Stimulated activated CD4-positive, alpha-beta T cell treated with anti-CD3 and anti-CD28 coated beads, Interleukin-12 subunit alpha, Interleukin-12 subunit beta, amount 100 ng/mL, for 4 hours (primary cell): ENCODE results near the gene TGFBR3L.

Experiments used
- DNase-seq: peaks from one replicate; pipeline ENCODE4 v3.0.0-alpha.2; 2020

TGFBR3L gene

DNA sequence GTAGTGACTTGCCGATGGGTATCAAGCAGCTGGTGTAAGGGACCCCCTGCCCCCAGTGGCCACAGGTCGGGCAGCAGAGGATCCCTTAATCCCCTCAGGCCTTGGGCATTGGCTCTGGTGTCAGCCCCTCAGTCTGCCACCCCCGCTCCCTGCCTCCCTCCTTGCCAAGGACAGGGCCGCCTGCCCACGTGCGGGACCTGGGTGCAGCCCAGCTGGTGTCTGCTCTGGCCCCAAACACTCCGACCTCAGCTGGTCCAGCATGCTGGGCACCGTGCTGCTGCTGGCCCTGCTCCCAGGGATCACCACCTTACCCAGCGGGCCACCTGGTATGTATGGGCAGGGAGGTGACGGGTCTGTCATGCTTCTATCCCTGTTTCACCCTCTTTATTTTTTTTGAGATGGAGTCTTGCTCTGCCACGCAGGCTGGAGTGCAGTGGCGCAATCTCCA, at the start of gene TGFBR3L:
Gene TGFBR3L, plus strand, starts transcription at position 233 of the 448 bp plus-strand sequence.
- no peak for DNase-seq

DNA sequence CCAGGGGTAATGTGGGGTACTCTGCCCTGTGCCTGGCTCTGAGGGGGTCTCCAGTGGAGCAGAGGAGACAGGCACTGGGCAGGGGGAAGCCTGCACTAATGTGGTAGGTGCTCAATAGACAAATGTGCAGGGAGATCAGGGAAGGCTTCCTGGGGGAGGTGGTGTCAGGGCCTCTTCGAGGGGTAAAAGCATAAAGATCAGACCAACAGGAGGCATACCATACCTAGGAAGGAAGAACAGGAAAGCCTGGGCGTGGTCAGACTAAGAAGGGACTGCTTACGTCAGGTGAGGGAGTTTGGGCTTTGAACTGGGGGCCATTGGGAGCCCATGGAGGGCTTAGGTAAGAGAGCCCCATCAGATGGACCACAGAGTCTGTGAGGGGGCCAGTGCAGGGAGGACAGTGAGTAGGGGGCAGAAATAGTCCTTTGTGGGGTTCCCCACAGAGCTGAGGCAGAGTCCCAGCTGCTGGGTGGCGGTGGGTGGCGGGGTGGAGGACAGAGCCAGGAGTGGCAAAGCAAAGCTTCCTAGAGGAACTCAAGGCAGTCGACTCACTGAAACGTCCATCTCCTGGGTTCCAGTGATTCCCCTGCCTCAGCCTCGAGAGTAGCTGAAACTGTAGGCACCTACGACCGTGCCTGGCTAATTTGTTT, 49.2 kb upstream of the TGFBR3L start:
- DNase-seq = no peak

DNA sequence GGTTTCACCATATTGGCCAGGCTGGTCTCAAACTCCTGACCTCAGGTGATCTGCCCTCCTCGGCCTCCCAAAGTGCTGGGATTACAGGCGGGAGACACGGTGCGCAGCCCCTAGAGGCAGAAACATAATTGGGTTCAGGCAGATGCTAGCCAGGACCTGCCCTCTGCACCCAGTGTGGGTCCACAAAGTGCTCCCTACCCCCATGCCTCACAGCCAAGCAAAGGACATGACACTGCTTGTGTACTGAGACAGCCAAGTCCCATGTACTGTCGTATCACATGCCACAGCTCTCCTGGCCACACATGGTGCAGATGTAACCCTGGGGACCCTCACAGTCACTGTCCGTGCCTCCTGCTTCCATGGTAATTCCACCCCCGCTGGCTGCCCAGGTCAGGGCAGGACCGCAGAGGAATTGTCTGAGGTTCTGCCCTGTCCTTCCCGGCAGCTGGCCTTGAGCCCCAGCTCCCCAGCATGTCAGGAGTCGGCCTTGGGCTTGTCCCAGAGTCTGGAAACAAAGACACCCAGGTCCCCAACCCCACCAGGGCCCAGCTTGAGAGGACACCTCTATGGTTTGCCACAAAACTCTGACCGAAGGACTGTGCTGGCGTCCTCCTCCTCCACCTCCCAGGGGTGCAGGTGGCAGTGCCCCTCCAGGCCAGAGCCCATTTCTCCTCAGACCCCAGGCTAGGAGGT, 48.1 kb upstream of the TGFBR3L start:
- DNase-seq = no peak

DNA sequence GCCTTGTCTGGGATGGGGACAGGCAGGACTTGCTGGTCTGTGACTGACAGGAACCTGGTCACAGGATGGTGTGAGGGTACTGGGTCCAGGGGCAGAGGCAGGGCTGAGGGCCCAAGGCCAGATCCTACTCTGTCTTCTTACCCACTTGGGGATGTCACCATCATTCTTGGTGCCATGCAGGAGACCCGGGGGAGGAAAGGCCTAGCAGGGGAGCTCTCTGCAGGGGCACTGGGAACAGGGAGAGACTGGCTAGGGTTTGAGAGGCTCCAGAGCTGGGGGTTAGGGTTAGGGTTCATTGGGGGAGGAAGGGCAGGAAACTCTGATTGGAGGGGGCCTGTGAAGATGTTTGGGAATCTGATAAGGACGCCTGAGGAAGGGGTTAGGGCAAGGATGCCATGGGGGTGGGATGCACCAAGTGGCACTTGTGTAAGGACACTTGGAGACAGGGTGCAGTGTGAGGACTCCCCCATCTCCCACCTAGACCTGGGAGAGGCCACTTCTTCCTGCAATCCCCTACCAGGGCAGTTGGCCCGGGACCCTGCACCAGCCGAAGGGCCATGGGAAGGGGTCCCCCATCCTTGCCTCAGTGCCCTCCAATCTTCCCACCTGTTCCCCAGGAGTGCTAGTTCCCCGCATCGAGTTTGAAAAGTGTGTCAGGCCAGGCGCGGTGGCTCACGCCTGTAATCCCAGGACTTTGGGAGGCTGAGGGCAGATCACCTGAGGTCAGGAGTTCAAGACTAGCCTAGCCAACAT, 47.4 kb upstream of the TGFBR3L start:
- no peak for DNase-seq

DNA sequence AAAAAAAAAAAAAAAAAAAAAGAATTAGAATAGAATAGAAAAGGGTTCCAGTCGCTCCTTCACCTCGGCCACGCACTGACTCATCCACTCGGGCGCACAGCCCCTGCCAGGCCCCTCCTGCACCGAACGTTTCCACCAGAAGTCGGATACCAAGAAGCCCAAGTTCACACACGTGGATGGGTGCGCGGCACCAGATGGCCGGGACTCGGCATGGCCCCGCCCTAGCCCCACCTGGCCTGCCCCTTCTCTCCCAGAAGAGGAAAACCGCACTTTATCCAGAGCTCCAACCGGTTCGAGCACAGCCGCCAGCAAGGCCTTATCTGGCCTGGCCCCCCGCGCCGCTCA, 46.3 kb upstream of the TGFBR3L start:
- no peak for DNase-seq

DNA sequence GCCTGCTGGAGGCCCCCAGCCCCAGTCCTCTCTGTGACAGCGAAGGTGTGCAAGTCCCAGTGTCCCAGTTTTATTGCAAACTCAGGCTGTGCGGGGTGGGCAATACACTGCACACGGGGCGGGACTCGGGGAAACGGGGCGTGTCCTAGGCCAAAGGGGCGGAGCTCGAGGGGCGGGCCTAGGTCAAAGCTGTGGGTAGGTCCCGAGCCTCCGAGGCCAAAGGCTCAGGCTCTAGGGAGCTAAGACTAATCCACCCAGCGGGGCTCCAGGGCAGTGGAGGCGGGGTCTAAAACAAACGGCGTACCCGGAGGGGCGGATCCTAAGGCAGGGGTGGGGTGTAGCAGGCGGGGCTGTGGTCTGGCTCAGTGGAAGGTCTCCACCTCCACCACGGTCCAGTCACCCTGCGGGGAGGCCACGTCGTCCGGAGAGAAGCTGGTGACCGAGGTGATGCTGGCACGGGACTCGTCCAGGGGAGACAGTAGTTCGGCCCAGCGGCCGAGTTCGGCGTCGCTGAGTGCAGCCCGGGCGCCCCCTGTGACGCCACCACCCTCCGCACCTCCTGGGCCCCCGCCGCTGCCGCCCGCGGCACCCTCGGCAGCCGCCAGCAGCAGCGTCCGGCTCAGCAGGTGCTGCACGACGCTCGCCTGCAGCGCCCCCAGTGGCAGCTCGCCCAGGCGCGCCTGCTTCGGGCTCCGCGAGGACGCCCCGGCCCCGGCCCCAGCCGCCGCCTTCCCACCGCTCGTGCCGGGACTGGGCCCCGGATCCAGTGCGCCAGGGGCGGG, 45.8 kb upstream of the TGFBR3L start:
- DNase-seq = peak; percentile 81

DNA sequence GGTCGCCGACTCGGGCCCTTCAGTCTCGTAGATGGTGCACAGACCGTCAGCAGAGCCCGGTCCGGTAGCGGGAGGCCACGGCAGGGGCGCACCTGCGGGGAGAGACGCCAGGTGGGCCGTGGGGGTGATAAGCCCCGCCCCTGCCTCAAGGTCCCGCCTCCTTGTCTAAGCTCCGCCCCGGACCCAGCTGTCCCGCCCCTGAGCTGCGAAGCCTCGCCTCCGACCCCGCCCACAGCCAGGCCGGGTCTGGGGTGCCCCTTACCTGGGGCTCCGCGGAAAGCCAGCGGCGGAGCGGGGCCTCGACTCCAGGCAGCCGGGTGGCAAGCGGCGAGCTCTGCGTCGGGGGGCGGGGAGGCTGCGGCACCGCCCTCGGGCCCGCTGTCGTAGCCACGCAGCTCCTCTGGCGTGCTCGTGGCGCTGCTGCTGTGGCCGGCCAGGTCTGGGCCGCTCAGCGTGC, 45.1 kb upstream of the TGFBR3L start:
- peak; percentile 79 for DNase-seq

GRCh38 chr19:7869910-7870511, 44.6 kb upstream of the TGFBR3L start:
- peak; percentile 45 for DNase-seq

- DNase-seq = no peak
These were observed 43.8 kb upstream of the TGFBR3L start for GRCh38 chr19:7870571-7871436.

DNA sequence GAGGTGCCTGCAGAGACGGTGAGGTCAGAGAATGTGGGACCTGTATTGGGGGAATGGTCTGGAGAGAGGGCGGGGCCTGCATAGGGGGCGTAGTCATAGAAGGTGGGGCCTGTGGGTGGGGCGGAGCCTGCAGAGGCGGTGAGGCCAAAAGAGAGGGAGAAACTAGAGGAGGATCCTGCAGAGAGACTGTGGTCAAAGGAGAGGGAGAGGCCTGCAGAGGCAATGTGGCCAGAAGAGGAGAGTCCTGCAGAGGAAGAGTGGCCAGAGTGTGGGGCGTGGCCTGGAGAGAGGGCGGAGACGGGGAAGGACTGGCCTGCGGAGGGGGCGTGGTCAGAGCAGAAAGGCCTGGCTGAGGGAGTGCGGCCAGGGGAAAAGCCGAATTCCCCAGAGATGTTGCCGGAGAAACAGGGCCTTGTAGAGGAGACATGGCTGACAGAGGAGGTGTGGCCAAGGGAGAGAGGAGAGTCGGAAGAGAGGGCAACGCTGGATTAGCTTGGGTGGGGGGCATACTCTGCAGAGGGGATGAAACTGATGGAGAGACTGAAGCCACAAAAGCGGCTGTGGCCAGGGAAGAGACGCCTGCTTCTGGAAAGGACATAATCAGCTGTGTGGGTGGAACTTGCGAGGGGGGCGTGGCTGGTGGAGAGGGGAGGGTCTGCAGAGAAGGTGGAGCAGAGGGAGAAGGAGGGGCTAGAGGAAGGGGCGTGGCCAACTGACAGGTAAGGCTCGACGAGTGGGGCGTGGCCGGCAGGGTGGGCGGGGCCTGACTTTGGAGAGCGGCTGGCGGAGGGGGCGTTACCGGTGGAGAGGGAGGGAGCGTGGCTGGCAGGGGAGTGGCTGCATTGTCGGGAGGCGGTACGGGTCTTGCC, 43.0 kb upstream of the TGFBR3L start:
- peak; percentile 69 for DNase-seq

DNA sequence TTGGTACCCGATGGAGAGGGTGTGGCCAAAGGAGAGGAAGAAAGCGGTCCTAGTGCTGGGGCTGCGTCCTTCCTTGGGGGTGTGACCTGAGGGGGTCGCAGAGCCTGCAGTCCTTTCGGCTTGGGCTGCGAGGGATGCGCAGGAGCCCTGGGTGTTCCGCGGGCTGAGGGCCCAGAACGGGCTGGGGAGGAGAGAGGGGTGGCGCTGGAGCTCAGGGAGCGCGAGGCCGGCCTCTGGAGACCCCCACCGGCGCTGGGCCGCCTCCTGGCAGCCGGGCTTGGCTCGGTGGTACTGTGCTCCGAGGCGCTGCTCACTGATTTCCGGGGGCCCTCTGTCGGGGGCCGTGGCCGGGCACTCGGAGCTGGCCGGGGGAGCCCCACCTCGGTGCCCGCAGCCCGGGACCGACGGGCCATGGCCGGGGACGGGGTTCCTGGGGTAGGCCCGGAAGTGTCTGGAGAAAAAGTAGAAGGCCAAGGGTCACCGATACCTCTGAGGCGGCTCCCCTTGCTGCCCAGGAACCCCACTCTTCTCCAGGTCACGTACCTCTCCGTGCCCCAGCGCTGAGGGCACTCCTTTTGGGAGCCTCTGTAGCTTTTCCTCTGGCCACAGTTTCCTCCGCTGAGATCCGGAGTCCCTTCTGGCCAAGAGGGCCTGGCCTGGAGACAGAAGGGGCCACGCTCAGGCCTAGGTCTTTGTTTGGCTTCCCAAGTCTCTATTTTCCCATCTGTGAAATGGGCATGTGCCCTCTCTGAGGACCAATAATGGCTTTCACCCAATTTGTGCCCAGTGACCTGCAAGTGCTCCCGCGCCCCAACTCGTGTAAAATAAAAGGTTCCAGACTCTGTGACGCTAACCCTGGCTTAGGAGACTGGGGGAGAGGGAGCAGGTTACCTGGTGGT, 42.1 kb upstream of the TGFBR3L start:
- no peak for DNase-seq

GRCh38 chr19:7873304-7874075, 41.1 kb upstream of the TGFBR3L start:
- DNase-seq = no peak

- no peak for DNase-seq
These were observed 40.3 kb upstream of the TGFBR3L start, which contains the start of gene PRR36 for GRCh38 chr19:7874076-7874896. TSS of gene PRR36 (minus strand) at chr19:7874390. CDS start at chr19:7873689, 701 bp downstream.

DNA sequence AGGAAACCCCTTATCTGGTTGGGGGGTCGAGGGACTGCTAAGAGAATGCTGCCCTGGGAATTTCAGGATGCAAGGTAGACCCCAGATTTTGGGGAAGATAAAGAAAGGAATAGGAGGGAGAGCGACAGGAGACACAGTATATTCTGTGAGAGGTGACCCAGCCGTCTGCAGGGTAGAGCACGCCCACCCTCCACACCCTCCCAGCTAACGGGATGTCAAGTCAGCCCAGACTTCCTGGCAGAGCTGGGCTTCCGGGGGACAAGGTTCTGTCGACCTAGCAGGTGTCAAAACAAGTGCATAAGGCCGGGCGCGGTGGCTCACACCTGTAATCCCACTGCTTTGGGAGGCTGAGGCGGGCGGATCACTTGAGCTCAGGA, 39.7 kb upstream of the TGFBR3L start:
- DNase-seq = no peak

DNA sequence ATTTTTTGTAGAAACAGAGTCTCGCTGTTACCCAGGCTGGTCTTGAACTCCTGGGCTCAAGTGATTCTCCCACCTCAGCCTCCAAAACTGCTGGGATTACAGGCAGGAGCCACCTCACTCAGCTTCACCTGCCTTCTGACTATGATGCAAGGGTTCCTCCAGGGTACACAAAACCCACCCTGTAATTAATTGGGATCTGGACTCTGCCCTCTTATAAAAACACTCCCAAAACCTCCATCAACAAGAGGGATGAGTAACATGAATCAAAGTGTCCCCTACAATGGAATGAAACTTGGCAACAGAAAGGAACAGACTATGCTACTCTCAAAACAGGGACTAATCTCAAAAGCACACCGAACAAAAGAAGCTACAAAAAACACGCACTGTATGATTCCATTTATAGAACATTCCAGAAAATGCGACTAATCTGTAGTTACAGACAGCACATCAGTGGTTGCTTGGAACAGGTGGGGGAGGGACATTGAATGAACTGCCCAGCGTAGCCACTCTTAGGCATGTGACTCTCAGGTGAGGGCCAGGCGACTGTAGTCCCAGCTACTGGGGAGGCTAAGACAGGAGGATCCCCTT, 37.3 kb upstream of the TGFBR3L start:
- DNase-seq = no peak

DNA sequence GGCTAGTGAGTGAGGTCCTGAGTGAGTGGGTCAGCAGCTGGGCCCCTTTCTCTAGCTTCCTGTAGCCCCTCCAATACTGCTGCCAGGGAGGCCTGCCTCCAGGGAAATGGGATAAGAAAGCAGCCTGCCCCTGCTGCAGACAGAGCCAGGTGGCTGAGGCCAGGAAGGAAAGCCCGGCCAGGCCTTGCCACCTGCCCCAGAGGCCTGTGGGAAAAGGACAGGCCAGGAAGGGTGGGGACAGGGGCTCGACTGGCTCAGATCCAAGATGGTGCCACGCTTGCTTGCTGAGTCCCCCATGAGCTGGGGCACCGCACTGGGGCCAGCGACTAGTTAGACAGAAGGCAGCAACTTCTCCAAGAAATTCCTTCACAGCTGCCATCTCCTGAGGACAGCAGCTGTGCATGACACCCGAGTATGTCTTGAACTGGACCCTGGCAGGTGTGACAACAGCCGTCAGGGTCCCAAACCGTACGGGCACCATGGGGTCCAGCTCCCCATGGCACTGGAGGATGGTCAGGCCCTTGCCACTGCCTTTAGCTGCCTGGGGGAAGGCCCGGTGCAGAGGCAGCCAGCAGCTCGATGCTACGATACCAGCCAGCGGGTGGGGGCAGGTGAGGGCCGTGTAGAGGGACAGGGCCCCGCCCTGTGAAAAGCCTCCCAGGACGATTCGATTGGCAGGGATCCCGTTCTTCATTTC, 35.4 kb upstream of the TGFBR3L start:
- DNase-seq = no peak

GRCh38 chr19:7879836-7880235, 34.8 kb upstream of the TGFBR3L start:
- DNase-seq = no peak
